Left lung (tissue), 10 donors: ENCODE results near the gene DIO3. TPM values are rescaled to one million over a fixed set of nuclear protein-coding genes. Genes with fewer than 3 reads are reported as not detected.

ENCODE experiments used
- ATAC-seq: fragments of 200-7000 bp; cut with Tn5 transposase; one replicate; pipeline ENCODE4 v1.9.1; 2020; ENCODE audit warnings: moderate library complexity
- DNase-seq, 4 donors: peaks; one replicate each; pipeline ENCODE4 v3.0.0-alpha.2; 2013 to 2020
- H3K27ac ChIP-seq, 2 donors: fragments of 200-600 bp; sonication (generic) in 1 of 2; one replicate each; pipeline versions ENCODE4 v1.5.0 to v1.8.0; 2020 to 2021
- H3K27me3 ChIP-seq, 2 donors: fragments of 200-600 bp; sonication (generic) in 1 of 2; one replicate each; pipeline versions ENCODE4 v1.5.0 to v1.8.0; 2020 to 2021
- H3K36me3 ChIP-seq, 2 donors: fragments of 200-600 bp; sonication (generic) in 1 of 2; one replicate each; pipeline versions ENCODE4 v1.5.0 to v1.8.0; 2020 to 2021
- H3K4me1 ChIP-seq, 2 donors: fragments of 200-600 bp; one replicate each; pipeline ENCODE4 v1.8.0; 2021
- H3K4me3 ChIP-seq, 2 donors: fragments of 200-600 bp; sonication (generic) in 1 of 2; one replicate each; pipeline versions ENCODE4 v1.5.0 to v1.8.0; 2020 to 2021; ENCODE audit warnings: mild to moderate bottlenecking in 1 of 2
- H3K9me3 ChIP-seq, 2 donors: fragments of 200-600 bp; sonication (generic) in 1 of 2; one replicate each; pipeline versions ENCODE4 v1.5.0 to v1.8.0; 2020 to 2021
- intact Hi-C, 2 donors: fragments of 100-400 bp; cut with DNase I; formaldehyde crosslinking; loops; one replicate each; pipeline versions ENCODE4 v1.11.2 to v1.14.2; 2022
- polyA plus RNA-seq, 6 donors: library from polyadenylated mRNA; unstranded; fragments of 120-200 nt; gene quantifications; one replicate each; pipeline ENCODE4 v1.2.1, GENCODE V29; 2013; ENCODE audit not compliant: insufficient read length in 6 of 6
- total RNA-seq, 2 donors: library from RNA; stranded (reverse); fragmentation: NEBNext Ultra II Directional; extraction: Animal tissue kit (Norgen Biotek cat#: 25700); gene quantifications; one replicate each; pipeline ENCODE4 v1.2.1, GENCODE V29; 2021
- TF ChIP-seq, protein P1 (sequence below), 2 donors: fragments of 200-600 bp; sonication (generic) in 1 of 2; IDR thresholded peaks; one replicate each; pipeline versions ENCODE4 v1.5.0 to v1.8.0; 2021; ENCODE audit warnings: antibody characterized with exemption in 2 of 2
- donor health status: DM: no; HTN: yes; CAD: no.
- donor health status: DM: no; HTN: no; CAD: no.

The DIO3 gene
- total and polyA plus RNA-seq, 8 donors, result 0.16 to 0.84 (median 0.36) TPM

DNA sequence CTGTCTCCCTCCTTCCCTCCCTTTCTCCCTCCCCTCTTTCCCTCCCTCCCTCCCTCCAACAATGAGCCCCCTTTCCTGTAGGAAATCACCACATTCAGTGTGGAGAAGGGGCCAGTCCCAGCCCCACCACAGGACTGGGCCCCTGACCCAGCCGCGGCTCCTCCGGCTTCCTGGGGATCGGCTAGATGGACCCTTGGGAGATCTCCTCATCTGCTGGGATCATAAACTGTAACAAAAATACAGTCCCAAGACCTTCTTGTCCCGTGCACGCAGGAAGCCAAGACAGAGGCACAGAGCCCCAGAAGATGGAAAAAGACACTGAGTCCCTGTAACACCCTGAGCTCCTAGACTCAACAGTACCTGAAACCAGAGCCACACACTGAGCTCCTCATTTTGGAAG lies 23.9 kb downstream of the DIO3 start:
- TF ChIP-seq, protein P1, sequence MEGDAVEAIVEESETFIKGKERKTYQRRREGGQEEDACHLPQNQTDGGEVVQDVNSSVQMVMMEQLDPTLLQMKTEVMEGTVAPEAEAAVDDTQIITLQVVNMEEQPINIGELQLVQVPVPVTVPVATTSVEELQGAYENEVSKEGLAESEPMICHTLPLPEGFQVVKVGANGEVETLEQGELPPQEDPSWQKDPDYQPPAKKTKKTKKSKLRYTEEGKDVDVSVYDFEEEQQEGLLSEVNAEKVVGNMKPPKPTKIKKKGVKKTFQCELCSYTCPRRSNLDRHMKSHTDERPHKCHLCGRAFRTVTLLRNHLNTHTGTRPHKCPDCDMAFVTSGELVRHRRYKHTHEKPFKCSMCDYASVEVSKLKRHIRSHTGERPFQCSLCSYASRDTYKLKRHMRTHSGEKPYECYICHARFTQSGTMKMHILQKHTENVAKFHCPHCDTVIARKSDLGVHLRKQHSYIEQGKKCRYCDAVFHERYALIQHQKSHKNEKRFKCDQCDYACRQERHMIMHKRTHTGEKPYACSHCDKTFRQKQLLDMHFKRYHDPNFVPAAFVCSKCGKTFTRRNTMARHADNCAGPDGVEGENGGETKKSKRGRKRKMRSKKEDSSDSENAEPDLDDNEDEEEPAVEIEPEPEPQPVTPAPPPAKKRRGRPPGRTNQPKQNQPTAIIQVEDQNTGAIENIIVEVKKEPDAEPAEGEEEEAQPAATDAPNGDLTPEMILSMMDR (IDR thresholded peaks at IDR 0.05), result no peak
- Histone ChIP-seq H3K27me3 (peaks cover 0 to 9% of the 10 kb centered on the region in 2 donors), H3K36me3 (no peaks in the 10 kb centered on the region), H3K9me3 (no peaks in the 10 kb centered on the region), H3K4me1 (no peaks in the 10 kb centered on the region), H3K27ac (no peak overlapping the region), H3K4me3 (no peak overlapping the region)
- no peak for DNase-seq
- intact Hi-C loops, result no loop called here
- no peak for ATAC-seq

DNA sequence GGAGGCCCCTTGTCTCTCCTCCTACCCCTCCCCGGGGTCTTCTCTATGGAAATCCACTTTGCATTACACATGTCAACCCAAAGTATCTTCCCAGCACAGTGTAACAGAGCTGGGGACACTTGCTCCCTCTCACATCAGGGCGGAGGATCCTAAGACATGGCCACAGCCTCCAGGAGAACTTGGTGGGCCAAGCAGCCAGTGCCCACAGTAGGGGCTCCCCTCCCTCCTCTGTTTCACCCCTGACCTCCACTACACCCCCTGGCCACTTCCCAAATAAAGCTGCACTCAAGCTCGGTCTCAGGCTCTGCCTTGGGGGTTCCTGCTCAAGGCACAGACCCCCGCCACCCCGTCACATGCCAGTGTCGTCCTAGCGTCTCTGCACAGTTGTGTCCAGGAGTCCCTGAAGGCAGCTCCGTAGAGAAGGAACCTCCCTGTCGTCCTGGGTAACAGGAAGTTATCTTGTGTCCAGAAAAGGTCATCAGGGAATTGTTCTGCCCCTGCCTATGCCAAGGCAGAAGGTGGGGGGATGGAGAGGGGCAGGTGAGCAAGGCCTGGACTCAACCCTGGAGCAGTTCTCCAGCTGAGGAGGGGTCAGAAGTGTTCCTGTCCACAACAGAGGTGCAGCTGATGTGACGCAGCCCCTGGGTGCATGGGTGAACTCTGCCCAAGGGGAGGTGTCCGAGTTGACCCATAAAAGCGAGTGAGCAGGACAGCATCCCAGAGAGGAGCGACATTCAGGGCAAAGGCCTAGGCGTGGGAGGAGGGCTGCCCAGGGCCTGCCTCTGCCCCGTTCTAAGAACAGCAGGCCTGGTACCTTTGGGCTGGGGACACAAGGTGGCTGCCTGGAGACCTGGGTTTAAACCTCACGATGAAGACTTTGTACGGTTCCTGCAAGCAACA lies 25.5 kb downstream of the DIO3 start:
- H3K36me3 ChIP-seq, result no peaks in the 10 kb centered on the region

DNA sequence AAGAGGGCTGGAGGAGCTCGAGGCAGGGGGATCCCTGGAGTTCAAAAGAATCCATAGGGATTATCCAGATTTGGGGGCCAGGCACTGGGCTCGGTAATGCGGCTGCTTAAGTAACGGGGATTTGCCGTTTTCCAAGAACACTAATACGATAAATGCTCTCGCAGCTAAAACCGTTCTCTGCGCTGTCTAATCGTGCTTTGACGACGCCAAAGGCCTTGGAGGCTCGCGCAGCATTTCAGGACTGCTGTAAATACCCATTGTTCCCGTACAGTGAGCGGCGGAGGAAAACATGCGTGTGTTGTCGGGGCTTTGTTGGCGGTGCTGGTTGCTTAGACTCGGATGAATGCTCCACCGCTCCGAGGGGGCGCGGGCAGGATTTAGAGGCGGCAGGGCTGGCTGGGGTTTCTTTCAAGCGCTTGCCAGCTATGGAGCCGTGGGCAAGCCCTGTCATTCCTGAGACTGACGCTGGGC lies 26.2 kb downstream of the DIO3 start:
- DNase-seq, result no peak
- no peaks in the 10 kb centered on the region for H3K9me3 ChIP-seq
- no peak overlapping the region for H3K4me3 ChIP-seq
- H3K4me1 ChIP-seq, result no peaks in the 10 kb centered on the region
- intact Hi-C loops, result no loop called here
- H3K36me3 ChIP-seq, result no peaks in the 10 kb centered on the region
- no peak for ATAC-seq
- TF ChIP-seq, protein P1 (IDR thresholded peaks at IDR 0.05), result no peak
- no peak overlapping the region for H3K27ac ChIP-seq
- peaks cover 0 to 4% of the 10 kb centered on the region in 2 donors for H3K27me3 ChIP-seq

More for the DNA sequence above, 25.5 kb downstream of the DIO3 start:
- H3K27me3 ChIP-seq, result peaks cover 0 to 4% of the 10 kb centered on the region in 2 donors
- H3K4me1 ChIP-seq, result no peaks in the 10 kb centered on the region
- no peak for ATAC-seq
- no peaks in the 10 kb centered on the region for H3K9me3 ChIP-seq
- DNase-seq, result no peak
- H3K27ac ChIP-seq, result no peak overlapping the region
- no peak overlapping the region for H3K4me3 ChIP-seq
- intact Hi-C loops, result no loop called here
- TF ChIP-seq, protein P1 (IDR thresholded peaks at IDR 0.05), result no peak

DNA sequence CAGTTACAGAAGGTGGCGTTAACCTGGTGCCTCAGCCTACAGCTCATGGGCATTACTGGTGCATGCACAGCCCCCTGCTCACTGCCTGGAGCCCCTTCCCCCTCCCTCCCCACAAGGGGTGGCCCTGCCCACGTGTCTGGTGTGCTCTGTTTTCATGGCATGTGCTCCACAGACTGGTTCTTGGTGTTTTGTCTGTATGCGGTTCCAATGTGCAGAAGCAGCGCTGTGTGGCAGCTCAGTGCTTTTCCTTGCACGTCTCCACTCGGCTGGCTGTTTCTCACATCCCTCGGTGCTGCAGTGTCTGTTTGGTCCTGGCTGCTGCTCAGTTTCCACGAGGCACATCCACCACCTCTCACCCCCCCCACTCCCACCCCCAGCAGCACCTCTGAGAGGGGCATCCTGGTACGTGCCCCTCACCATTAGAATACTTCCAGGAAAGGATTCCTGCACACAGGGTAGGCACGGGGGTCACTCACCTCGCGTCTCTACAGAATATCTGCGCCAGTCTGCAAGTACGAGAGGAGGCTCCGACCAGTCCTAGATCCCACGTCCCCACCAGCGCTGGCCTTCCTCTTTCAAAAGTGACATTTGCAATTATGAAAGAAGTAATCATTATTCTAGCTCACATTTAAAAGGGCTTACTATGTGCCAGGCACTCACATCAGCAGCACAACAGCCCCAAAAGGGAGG lies 27.1 kb downstream of the DIO3 start:
- intact Hi-C loops, result no loop called here
- TF ChIP-seq, protein P1 (IDR thresholded peaks at IDR 0.05), result no peak
- ATAC-seq, result no peak
- peak in 1 of 4 donors; percentile 23 for DNase-seq
- Histone ChIP-seq H3K36me3 (no peaks in the 10 kb centered on the region), H3K4me1 (no peaks in the 10 kb centered on the region), H3K27me3 (peaks cover 0 to 4% of the 10 kb centered on the region in 2 donors), H3K9me3 (no peaks in the 10 kb centered on the region), H3K4me3 (no peak overlapping the region), H3K27ac (no peak overlapping the region)

DNA sequence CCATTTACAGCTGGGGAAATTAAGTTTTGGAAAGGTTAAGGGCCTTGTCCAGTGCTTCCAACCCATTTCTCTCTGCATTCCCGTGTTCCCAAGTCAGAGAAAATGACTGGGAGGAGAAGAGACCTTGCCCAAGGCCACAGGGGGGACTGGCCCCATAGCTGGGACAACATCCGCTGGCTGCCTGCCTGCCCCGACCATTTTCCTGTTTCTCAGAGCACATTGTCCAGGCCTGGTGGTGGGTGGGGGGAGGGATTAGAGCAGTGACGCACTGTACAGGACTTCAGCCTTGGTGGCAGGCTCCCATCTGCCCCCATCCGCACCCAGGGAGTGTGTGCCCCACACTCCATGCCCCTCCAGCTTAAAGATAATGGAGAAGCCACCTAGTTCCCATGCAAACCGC lies 27.7 kb downstream of the DIO3 start:
- no peaks in the 10 kb centered on the region for H3K36me3 ChIP-seq
- no peak overlapping the region for H3K27ac ChIP-seq
- no peak for ATAC-seq
- peak in 2 of 4 donors; percentile 8 to 38 for DNase-seq
- no peaks in the 10 kb centered on the region for H3K9me3 ChIP-seq
- H3K4me1 ChIP-seq, result no peaks in the 10 kb centered on the region
- H3K4me3 ChIP-seq, result no peak overlapping the region
- TF ChIP-seq, protein P1 (IDR thresholded peaks at IDR 0.05), result no peak
- H3K27me3 ChIP-seq, result peaks cover 0 to 2% of the 10 kb centered on the region in 2 donors
- intact Hi-C loops, result no loop called here
